SK-N-SH (cell line): ENCODE data around the gene ZNF627.

ENCODE experiments used
- CHD2 ChIP-seq: fragments of 150-350 bp; IDR thresholded peaks from 2 replicates; pipeline ENCODE4 v1.6.1; 2018; ENCODE audit warnings: low read length; ENCODE audit not compliant: partially characterized antibody
- CTCF ChIP-seq: fragments of 200-600 bp; sonication (generic); IDR thresholded peaks from 2 replicates; pipeline ENCODE4 v1.6.1; 2017; ENCODE audit warnings: antibody characterized with exemption, mild to moderate bottlenecking, moderate library complexity
- EP300 ChIP-seq, 2 experiments: IDR thresholded peaks; 2 replicates each; pipeline versions ENCODE4 v1.4.0 to v1.6.1; 2012; ENCODE audit warnings: borderline replicate concordance in 1 of 2, low read depth in 1 of 2, low read length in 1 of 2
- EZH2phosphoT487 ChIP-seq: fragments of 200-600 bp; sonication (generic); IDR thresholded peaks from 2 replicates; pipeline ENCODE4 v1.6.1; 2017; ENCODE audit warnings: low read depth, mixed run types, mild to moderate bottlenecking, antibody characterized with exemption, moderate library complexity, borderline replicate concordance
- GABPA ChIP-seq: IDR thresholded peaks from 2 replicates; pipeline ENCODE4 v1.4.0; 2012; ENCODE audit warnings: low read depth, mild to moderate bottlenecking
- GATA2 ChIP-seq: sonication (generic); formaldehyde crosslinking; IDR thresholded peaks from 2 replicates; pipeline ENCODE4 v1.5.0; 2020; ENCODE audit warnings: mild to moderate bottlenecking, missing genetic modification reagents
- RCOR1 ChIP-seq: fragments of 150-350 bp; IDR thresholded peaks from 2 replicates; pipeline ENCODE4 v1.6.1; 2017; ENCODE audit warnings: antibody characterized with exemption, low read length
- SIN3A ChIP-seq: IDR thresholded peaks from 2 replicates; pipeline ENCODE4 v1.6.1; 2012; ENCODE audit warnings: low read depth, mild to moderate bottlenecking, low read length, moderate library complexity, borderline replicate concordance
- USF1 ChIP-seq: IDR thresholded peaks from 2 replicates; pipeline ENCODE4 v1.4.0; 2012; ENCODE audit warnings: low read depth, borderline replicate concordance

- no peak for TF ChIP-seq USF1
- no peak for TF ChIP-seq CHD2
- TF ChIP-seq EZH2phosphoT487, result no peak
- TF ChIP-seq CTCF, result no peak
- no peak for TF ChIP-seq GABPA
- TF ChIP-seq RCOR1, result no peak
- TF ChIP-seq SIN3A, result no peak
- TF ChIP-seq GATA2 (CRISPR knock-in tag), result no peak
- TF ChIP-seq EP300 (IDR thresholded peaks at IDR 0.05; ENCODE audit: borderline replicate concordance in 1 of 2, low read depth in 1 of 2, low read length in 1 of 2), result no peak
Measured at GRCh38 chr19:11552666-11553372, 44.5 kb upstream of the ZNF627 start.
